ENCODE measurements around the gene PPP1R7. TPM values are rescaled to one million over a fixed set of nuclear protein-coding genes. Genes with fewer than 3 reads are reported as not detected.

Gene PPP1R7
- total RNA-seq, 4 donors from 2014 or later, result 69.1 to 87.2 (median 73.7) TPM

DNA sequence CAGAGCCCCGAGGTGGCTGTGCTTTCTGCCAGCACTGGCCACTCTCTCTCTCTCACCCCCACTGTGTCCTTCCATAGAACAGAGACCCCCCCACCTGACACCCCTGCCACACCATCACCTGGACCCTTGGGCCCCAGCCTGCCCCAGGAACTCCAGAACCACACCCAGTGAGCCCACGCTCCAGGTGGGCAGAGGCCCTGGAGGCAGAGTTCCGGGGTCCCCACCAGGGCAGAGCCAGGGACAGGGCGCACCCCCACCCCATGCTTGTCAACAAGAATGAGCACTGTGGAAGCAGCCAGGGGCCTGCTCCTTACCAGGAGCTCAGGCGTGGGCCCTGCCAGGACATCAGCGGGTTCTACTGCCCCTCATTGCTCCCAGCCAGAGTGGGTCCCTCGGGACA is 15.6 kb upstream of the PPP1R7 start:
- intact Hi-C loops (cut with DNase I), result no loop called here
- Histone ChIP-seq H3K27ac (replicated peaks in 1 of 4) (no peak overlapping the region), H3K36me3 (peaks cover 0 to 18% (median 9%) of the 10 kb centered on the region in 4 donors), H3K27me3 (no peaks in the 10 kb centered on the region), H3K9me3 (no peaks in the 10 kb centered on the region), H3K4me1 (no peaks in the 10 kb centered on the region), H3K4me3 (no peak overlapping the region)
- no peak for TF ChIP-seq POLR2AphosphoS5 (IDR thresholded peaks at IDR 0.05)
- TF ChIP-seq, protein P1, sequence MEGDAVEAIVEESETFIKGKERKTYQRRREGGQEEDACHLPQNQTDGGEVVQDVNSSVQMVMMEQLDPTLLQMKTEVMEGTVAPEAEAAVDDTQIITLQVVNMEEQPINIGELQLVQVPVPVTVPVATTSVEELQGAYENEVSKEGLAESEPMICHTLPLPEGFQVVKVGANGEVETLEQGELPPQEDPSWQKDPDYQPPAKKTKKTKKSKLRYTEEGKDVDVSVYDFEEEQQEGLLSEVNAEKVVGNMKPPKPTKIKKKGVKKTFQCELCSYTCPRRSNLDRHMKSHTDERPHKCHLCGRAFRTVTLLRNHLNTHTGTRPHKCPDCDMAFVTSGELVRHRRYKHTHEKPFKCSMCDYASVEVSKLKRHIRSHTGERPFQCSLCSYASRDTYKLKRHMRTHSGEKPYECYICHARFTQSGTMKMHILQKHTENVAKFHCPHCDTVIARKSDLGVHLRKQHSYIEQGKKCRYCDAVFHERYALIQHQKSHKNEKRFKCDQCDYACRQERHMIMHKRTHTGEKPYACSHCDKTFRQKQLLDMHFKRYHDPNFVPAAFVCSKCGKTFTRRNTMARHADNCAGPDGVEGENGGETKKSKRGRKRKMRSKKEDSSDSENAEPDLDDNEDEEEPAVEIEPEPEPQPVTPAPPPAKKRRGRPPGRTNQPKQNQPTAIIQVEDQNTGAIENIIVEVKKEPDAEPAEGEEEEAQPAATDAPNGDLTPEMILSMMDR (IDR thresholded peaks at IDR 0.05), result no peak
- TF ChIP-seq EP300 (IDR thresholded peaks at IDR 0.05), result no peak
- no peak for TF ChIP-seq POLR2A (IDR thresholded peaks at IDR 0.05; ENCODE audit: low read depth)
- DNase-seq (ENCODE audit: extremely low spot score), result no peak
- WGBS, result 91% methylated on average over 5 of the region's 7 CpGs

DNA sequence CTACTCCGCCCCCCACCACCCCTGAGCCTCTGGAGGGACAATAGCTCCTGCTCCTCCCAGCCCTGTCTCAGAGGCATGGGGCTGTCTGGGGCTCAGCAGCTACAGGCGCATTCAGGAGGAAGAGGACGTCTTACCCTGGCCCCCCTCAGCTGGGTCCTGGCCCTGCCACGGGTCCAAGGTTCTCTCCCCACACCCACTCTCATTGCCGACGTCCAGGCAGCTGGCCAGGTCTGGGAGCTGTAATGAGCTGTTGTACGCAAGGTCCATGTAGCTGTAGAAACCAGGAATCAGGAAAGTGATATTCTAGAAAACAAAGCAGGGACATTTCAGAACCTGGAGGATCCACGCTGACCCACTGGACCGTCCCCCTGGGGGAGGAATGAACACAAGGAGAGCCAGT is 14.5 kb upstream of the PPP1R7 start:
- Histone ChIP-seq H3K36me3 (peaks cover 0 to 23% (median 9%) of the 10 kb centered on the region in 4 donors), H3K9me3 (no peaks in the 10 kb centered on the region), H3K27ac (replicated peaks in 1 of 4) (no peak overlapping the region), H3K27me3 (no peaks in the 10 kb centered on the region), H3K4me1 (no peaks in the 10 kb centered on the region), H3K4me3 (no peak overlapping the region)
- no peak for DNase-seq (ENCODE audit: extremely low spot score)
- TF ChIP-seq POLR2A (IDR thresholded peaks at IDR 0.05; ENCODE audit: low read depth) (no peak), POLR2AphosphoS5 (IDR thresholded peaks at IDR 0.05) (no peak), EP300 (IDR thresholded peaks at IDR 0.05) (no peak)
- TF ChIP-seq, protein P1 (IDR thresholded peaks at IDR 0.05), result no peak
- 76% methylated on average over 9 of the region's 9 CpGs for WGBS
- intact Hi-C loops (cut with DNase I), result no loop called here

DNA sequence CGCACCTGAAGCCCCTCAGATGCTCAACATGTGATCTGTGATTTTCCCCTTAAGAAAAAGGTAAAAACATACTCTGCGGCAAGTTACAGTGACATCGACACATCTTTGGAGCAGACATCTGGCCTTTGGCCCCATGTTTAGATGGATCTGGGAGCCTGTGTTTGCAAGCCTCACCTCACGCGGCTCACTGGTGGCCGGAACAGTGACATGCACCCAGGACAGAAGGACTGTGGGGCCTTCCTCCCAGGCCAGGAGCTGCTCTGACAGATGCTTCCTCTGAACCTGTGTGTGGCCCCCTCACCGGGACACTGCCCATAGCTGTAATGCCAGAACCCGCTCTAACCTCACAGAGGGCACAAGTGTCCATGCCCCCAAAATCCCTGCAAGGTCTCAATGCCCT is 14.1 kb upstream of the PPP1R7 start:
- H3K36me3 ChIP-seq, result peaks cover 0 to 23% (median 9%) of the 10 kb centered on the region in 4 donors
- H3K4me3 ChIP-seq, result no peak overlapping the region
- TF ChIP-seq POLR2AphosphoS5 (IDR thresholded peaks at IDR 0.05), result no peak
- no peak for TF ChIP-seq EP300 (IDR thresholded peaks at IDR 0.05)
- TF ChIP-seq, protein P1 (IDR thresholded peaks at IDR 0.05), result no peak
- no peak for TF ChIP-seq POLR2A (IDR thresholded peaks at IDR 0.05; ENCODE audit: low read depth)
- no peak for DNase-seq (ENCODE audit: extremely low spot score)
- no peaks in the 10 kb centered on the region for H3K9me3 ChIP-seq
- intact Hi-C loops (cut with DNase I), result no loop called here
- WGBS, result 93% methylated on average over 7 of the region's 8 CpGs
- no peaks in the 10 kb centered on the region for H3K27me3 ChIP-seq
- no peaks in the 10 kb centered on the region for H3K4me1 ChIP-seq
- H3K27ac ChIP-seq (replicated peaks in 1 of 4), result no peak overlapping the region

DNA sequence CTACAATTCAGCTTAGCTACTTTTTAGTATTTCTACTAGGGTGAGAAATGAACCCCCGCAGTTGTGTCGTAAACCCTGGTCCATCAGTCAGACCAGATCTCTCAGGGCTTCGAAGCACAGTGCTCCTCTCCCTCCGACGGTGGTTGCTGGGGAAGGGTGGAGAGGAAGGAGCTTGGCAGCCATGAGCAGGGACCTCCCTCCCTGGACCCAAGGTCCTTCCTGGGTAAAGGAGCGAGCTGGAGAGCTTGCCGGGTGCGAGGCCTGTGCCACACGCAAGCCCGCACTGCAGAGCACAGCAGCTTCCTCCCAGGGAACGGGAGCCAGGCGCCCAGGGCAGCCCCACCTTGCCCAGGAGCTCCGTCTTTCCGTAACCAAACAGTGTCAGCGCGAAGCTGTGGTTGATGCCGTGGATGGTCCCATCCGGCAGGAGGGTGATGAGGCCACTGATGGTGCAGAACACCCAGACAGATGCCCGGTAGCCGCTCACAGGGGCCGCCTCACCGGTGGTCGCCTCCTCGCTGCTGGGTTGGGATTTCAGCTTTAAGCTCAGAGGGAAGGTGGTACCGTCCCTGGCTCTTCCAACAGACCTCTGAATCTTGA is 13.5 kb upstream of the PPP1R7 start:
- H3K4me3 ChIP-seq, result no peak overlapping the region
- WGBS, result 95% methylated on average over 14 of the region's 25 CpGs
- intact Hi-C loops (cut with DNase I), result no loop called here
- H3K36me3 ChIP-seq, result peaks cover 0 to 23% (median 9%) of the 10 kb centered on the region in 4 donors
- DNase-seq (ENCODE audit: extremely low spot score), result no peak
- TF ChIP-seq, protein P1 (IDR thresholded peaks at IDR 0.05), result no peak
- TF ChIP-seq POLR2A (IDR thresholded peaks at IDR 0.05; ENCODE audit: low read depth) (no peak), POLR2AphosphoS5 (IDR thresholded peaks at IDR 0.05) (no peak), EP300 (IDR thresholded peaks at IDR 0.05) (no peak)
- no peaks in the 10 kb centered on the region for H3K9me3 ChIP-seq
- no peaks in the 10 kb centered on the region for H3K4me1 ChIP-seq
- no peaks in the 10 kb centered on the region for H3K27me3 ChIP-seq
- H3K27ac ChIP-seq (replicated peaks in 1 of 4), result no peak overlapping the region

Data from esophagus muscularis mucosa (tissue), 4 donors.